Esophagus squamous epithelium (tissue), 4 donors: ENCODE results near the gene NPNT.

Source experiments
- CTCF ChIP-seq, 6 experiments: fragments of 450-650 bp in 4 of 6; fragments of 200-600 bp in 2 of 6; sonication (generic) in 2 of 6; IDR thresholded peaks; one replicate each; pipeline ENCODE4 v1.5.1; 2016 to 2019; ENCODE audit warnings: antibody characterized with exemption in 6 of 6, mild to moderate bottlenecking in 4 of 6, moderate library complexity in 4 of 6
- POLR2A ChIP-seq, 4 donors: fragments of 450-650 bp; IDR thresholded peaks; one replicate each; pipeline ENCODE4 v1.6.1; 2017; ENCODE audit warnings: antibody characterized with exemption in 4 of 4, mild to moderate bottlenecking in 4 of 4, moderate library complexity in 3 of 4

GRCh38 chr4:105875233-105875632, 20.0 kb upstream of the NPNT start:
- TF ChIP-seq CTCF (IDR thresholded peaks at IDR 0.05) (no peak), POLR2A (IDR thresholded peaks at IDR 0.05) (no peak)
